HepG2 (cell line): Measurements from ENCODE around the gene DNAH9. TPM values are rescaled to one million over a fixed set of nuclear protein-coding genes. Genes with fewer than 3 reads are reported as not detected.

Source experiments
- ATAC-seq: fragments of 200-7000 bp; cut with Tn5 transposase; 3 replicates; pipeline ENCODE4 v1.9.1; 2020; ENCODE audit warnings: mild to moderate bottlenecking, moderate library complexity
- BruUV-seq: library from RNA; stranded (reverse); fragments of 400-500 nt; replicated peaks from 2 replicates; lab custom pipeline; 2021; lab: Mats Ljungman, UMichigan
- CTCF ChIA-PET: fragments of 300-600 bp; formaldehyde crosslinking; extraction: SDS; loops from one replicate; lab custom pipeline; 2021; ENCODE audit warnings: low total read pairs, inconsistent platforms, low intra/inter-chr PET ratio; lab: Yijun Ruan, JAX
- POLR2A ChIA-PET: fragments of 350-600 bp; sonication (Branson Sonifier 250); formaldehyde crosslinking; loops from one replicate; lab custom pipeline; 2020; ENCODE audit warnings: antibody characterized with exemption, inconsistent platforms; lab: Yijun Ruan, JAX
- DNase-seq: peaks from one replicate; pipeline ENCODE4 v3.0.0-alpha.2; 2015; ENCODE audit warnings: low spot score
- FAIRE-seq: peaks from 3 replicates; lab custom pipeline; 2011; peaks lifted over from hg19 to GRCh38; lab: Jason Lieb, UNC
- H2AFZ ChIP-seq: one replicate; pipeline ENCODE4 v1.6.1; 2011; ENCODE audit warnings: low read length, inconsistent platforms
- H3K27ac ChIP-seq: fragments of 300-600 bp; 3 replicates; pipeline ENCODE4 v1.8.0; 2011; ENCODE audit warnings: mixed run types, mild to moderate bottlenecking, mixed read lengths, low read length, inconsistent platforms; ENCODE audit not compliant: insufficient read depth; ENCODE audit errors: extremely low read length
- H3K27me3 ChIP-seq, 2 experiments: fragments of 200-600 bp in 1 of 2; 2 replicates in 1 of 2; 3 replicates in 1 of 2; pipeline versions ENCODE4 v1.6.0 to v1.8.0; 2011; ENCODE audit warnings: low read length in 2 of 2, mild to moderate bottlenecking in 2 of 2, moderate library complexity in 2 of 2, inconsistent platforms in 1 of 2; ENCODE audit not compliant: insufficient read depth in 2 of 2, control insufficient read depth in 1 of 2
- H3K36me3 ChIP-seq, 2 experiments: fragments of 200-600 bp in 1 of 2; replicated peaks in 1 of 2; 2 replicates in 1 of 2; 3 replicates in 1 of 2; pipeline versions ENCODE4 v1.5.1 to v1.8.0; 2011; ENCODE audit warnings: low read length in 2 of 2, inconsistent platforms in 1 of 2; ENCODE audit not compliant: insufficient read depth in 2 of 2, control insufficient read depth in 1 of 2
- H3K4me1 ChIP-seq: 2 replicates; pipeline ENCODE4 v1.5.1; 2012; ENCODE audit warnings: low read length, inconsistent platforms; ENCODE audit not compliant: insufficient read depth
- H3K4me2 ChIP-seq: 2 replicates; pipeline ENCODE4 v1.6.0; 2011; ENCODE audit warnings: low read depth, low read length, inconsistent platforms
- H3K4me3 ChIP-seq, 3 experiments: fragments of 200-600 bp in 1 of 3; sonication (generic), shearing (Covaris generic) in 1 of 3; replicated peaks in 1 of 3; 2 replicates each; pipeline ENCODE4 v1.5.1; 2011 to 2016; ENCODE audit warnings: low read length in 3 of 3, inconsistent platforms in 2 of 3, low read depth in 2 of 3, mild to moderate bottlenecking in 2 of 3, control low read depth in 1 of 3, mixed read lengths in 1 of 3; ENCODE audit not compliant: insufficient read depth in 1 of 3
- H3K79me2 ChIP-seq: one replicate; pipeline ENCODE4 v1.6.1; 2011; ENCODE audit warnings: low read length, inconsistent platforms; ENCODE audit not compliant: insufficient read depth
- H3K9ac ChIP-seq: 2 replicates; pipeline ENCODE4 v1.6.0; 2011; ENCODE audit warnings: mild to moderate bottlenecking, low read depth, low read length, inconsistent platforms; ENCODE audit not compliant: insufficient read depth
- H3K9me3 ChIP-seq: 2 replicates; pipeline ENCODE4 v1.5.1; 2012; ENCODE audit warnings: mild to moderate bottlenecking, low read length
- H4K20me1 ChIP-seq: 2 replicates; pipeline ENCODE4 v1.6.0; 2011; ENCODE audit warnings: inconsistent platforms, mild to moderate bottlenecking, low read length, moderate library complexity; ENCODE audit not compliant: insufficient read depth
- CC2D1A ChIP-seq: sonication (generic); formaldehyde crosslinking; IDR thresholded peaks from 2 replicates; pipeline ENCODE4 v1.8.1; 2023; ENCODE audit warnings: mild to moderate bottlenecking, missing genetic modification reagents
- FLYWCH1 ChIP-seq: sonication (generic); formaldehyde crosslinking; IDR thresholded peaks from 2 replicates; pipeline ENCODE4 v1.8.1; 2023; ENCODE audit warnings: mild to moderate bottlenecking, missing genetic modification reagents
- HDAC1 ChIP-seq: sonication (generic); formaldehyde crosslinking; IDR thresholded peaks from 2 replicates; pipeline ENCODE4 v1.5.1; 2020; ENCODE audit warnings: mild to moderate bottlenecking, missing genetic modification reagents
- HMGXB4 ChIP-seq, 2 experiments: sonication (generic) in 1 of 2; formaldehyde crosslinking in 1 of 2; IDR thresholded peaks; 2 replicates each; pipeline versions ENCODE4 v1.4.0 to v1.6.1; 2018 to 2020; ENCODE audit warnings: missing genetic modification reagents in 2 of 2, borderline replicate concordance in 1 of 2, low read depth in 1 of 2, mild to moderate bottlenecking in 1 of 2, missing biosample characterization in 1 of 2
- RBM22 ChIP-seq: fragments of 200-400 bp; formaldehyde crosslinking; optimal IDR thresholded peaks from 2 replicates; pipeline ENCODE3; 2017; ENCODE audit warnings: mild to moderate bottlenecking, low read length, moderate library complexity
- SAFB2 ChIP-seq: sonication (generic); formaldehyde crosslinking; IDR thresholded peaks from 2 replicates; pipeline ENCODE4 v1.5.1; 2020; ENCODE audit warnings: missing genetic modification reagents, low read depth, mild to moderate bottlenecking, borderline replicate concordance
- TARDBP ChIP-seq: sonication (generic); formaldehyde crosslinking; IDR thresholded peaks from 2 replicates; pipeline ENCODE4 v1.8.0; 2022; ENCODE audit warnings: mild to moderate bottlenecking, missing genetic modification reagents
- TBX3 ChIP-seq: fragments of 450-650 bp; IDR thresholded peaks from 2 replicates; pipeline ENCODE4 v1.6.1; 2017; ENCODE audit warnings: antibody characterized with exemption, mild to moderate bottlenecking, inconsistent platforms, borderline replicate concordance
- TCF7 ChIP-seq: sonication (generic); IDR thresholded peaks from 2 replicates; pipeline ENCODE4 v1.6.1; 2016; ENCODE audit warnings: antibody characterized with exemption, low read depth
- ZNF18 ChIP-seq: sonication (generic); formaldehyde crosslinking; IDR thresholded peaks from 2 replicates; pipeline ENCODE4 v1.8.0; 2022; ENCODE audit warnings: mild to moderate bottlenecking, missing genetic modification reagents; ENCODE audit not compliant: insufficient replicate concordance
- WGBS: methylation state at CpG from one replicate; pipeline ENCODE4 v1.1.6; 2017; ENCODE audit warnings: low lambda C conversion rate; 5-methylcytosine and 5-hydroxymethylcytosine counted together
- in situ Hi-C: cut with HindIII; loops from 2 replicates; pipeline ENCODE4 v1.10.0; 2017; ENCODE audit warnings: low pct_unique_long_range_greater_than_20kb; ENCODE audit not compliant: extremely low pct_ligation_motif_present
- intact Hi-C: fragments of 100-400 bp; cut with micrococcal nuclease; formaldehyde crosslinking; loops from one replicate; pipeline ENCODE4 v1.10.0; 2022; ENCODE audit not compliant: unreplicated experiment
- polyA plus RNA-seq, 8 experiments: library from polyadenylated mRNA; depleted of rRNA in 3 of 8; stranded (reverse) in 7 of 8; unstranded in 1 of 8; fragments of >200 nt; fragmentation: Illumina TruSeq in 4 of 8; extraction: Trizol in 4 of 8; gene quantifications; 2 replicates each; pipeline versions ENCODE4 v1.2.1 to v1.2.3, GENCODE V29; 2011 to 2016; ENCODE audit warnings: low read depth in 4 of 8, missing spikeins in 1 of 8, mixed read lengths in 1 of 8; ENCODE audit not compliant: insufficient read depth in 1 of 8
- total RNA-seq, 5 experiments: library from RNA; depleted of rRNA; stranded (reverse); fragments of >200 nt; fragmentation: Illumina TruSeq; extraction: Trizol; gene quantifications; 2 replicates each; pipeline ENCODE4 v1.2.3, GENCODE V29; 2016; ENCODE audit warnings: low read depth in 1 of 5
- TF ChIP-seq, protein P1 (sequence below), 2 experiments: sonication (generic) in 1 of 2; formaldehyde crosslinking in 1 of 2; IDR thresholded peaks; 2 replicates each; pipeline versions ENCODE4 v1.4.0 to v1.6.1; 2016 to 2020; ENCODE audit warnings: borderline replicate concordance in 1 of 2, low read depth in 1 of 2, mild to moderate bottlenecking in 1 of 2, missing genetic modification reagents in 1 of 2
- TF ChIP-seq, protein P2 (sequence below): IDR thresholded peaks from 2 replicates; pipeline ENCODE4 v1.6.1; 2018; ENCODE audit warnings: missing genetic modification reagents

DNAH9 gene
- total and polyA plus RNA-seq, 2 of the 13 experiments (the other 11 are each of a cell fraction or from before 2014, with no cell fraction given), result not detected

- TF ChIP-seq, protein P1, sequence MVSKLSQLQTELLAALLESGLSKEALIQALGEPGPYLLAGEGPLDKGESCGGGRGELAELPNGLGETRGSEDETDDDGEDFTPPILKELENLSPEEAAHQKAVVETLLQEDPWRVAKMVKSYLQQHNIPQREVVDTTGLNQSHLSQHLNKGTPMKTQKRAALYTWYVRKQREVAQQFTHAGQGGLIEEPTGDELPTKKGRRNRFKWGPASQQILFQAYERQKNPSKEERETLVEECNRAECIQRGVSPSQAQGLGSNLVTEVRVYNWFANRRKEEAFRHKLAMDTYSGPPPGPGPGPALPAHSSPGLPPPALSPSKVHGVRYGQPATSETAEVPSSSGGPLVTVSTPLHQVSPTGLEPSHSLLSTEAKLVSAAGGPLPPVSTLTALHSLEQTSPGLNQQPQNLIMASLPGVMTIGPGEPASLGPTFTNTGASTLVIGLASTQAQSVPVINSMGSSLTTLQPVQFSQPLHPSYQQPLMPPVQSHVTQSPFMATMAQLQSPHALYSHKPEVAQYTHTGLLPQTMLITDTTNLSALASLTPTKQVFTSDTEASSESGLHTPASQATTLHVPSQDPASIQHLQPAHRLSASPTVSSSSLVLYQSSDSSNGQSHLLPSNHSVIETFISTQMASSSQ (IDR thresholded peaks at IDR 0.05; ENCODE audit: low read depth), result no peak
- TF ChIP-seq, protein P1 (CRISPR knock-in tag; IDR thresholded peaks at IDR 0.05; ENCODE audit: borderline replicate concordance), result no peak
- no peak for TF ChIP-seq SAFB2 (CRISPR knock-in tag)
- TF ChIP-seq RBM22, result no peak
Measured at GRCh38 chr17:11924076-11924475, 325.8 kb downstream of the DNAH9 start (continued).

GRCh38 chr17:11925262-11926021 lies 327.2 kb downstream of the DNAH9 start:
- BruUV-seq, result no TSS peak
- FAIRE-seq, result no peak
- no peak overlapping the region for H3K4me3 ChIP-seq
- no peaks in the 10 kb centered on the region for H3K36me3 ChIP-seq
- in situ Hi-C loops, result no loop called here
- ChIA-PET CTCF (no interaction called here), POLR2A (no interaction called here)
- ATAC-seq, result no peak
- intact Hi-C loops, result no loop called here
- no peaks in the 10 kb centered on the region for H3K9me3 ChIP-seq
- WGBS, result 49% methylated on average over 5 of the region's 6 CpGs
- H3K9ac ChIP-seq, result no peak overlapping the region
- peaks cover 14% of the 10 kb centered on the region for H3K4me1 ChIP-seq
- no peak overlapping the region for H3K4me2 ChIP-seq
- no peak overlapping the region for H2AFZ ChIP-seq
- TF ChIP-seq TARDBP (CRISPR knock-in tag) (no peak), TBX3 (no peak), CC2D1A (CRISPR knock-in tag) (no peak), ZNF18 (CRISPR knock-in tag) (no peak), HDAC1 (no peak), FLYWCH1 (CRISPR knock-in tag) (no peak), TCF7 (no peak), HMGXB4 (CRISPR knock-in tag; IDR thresholded peaks at IDR 0.05; ENCODE audit: borderline replicate concordance in 1 of 2, low read depth in 1 of 2) (no peak)
- TF ChIP-seq, protein P2, sequence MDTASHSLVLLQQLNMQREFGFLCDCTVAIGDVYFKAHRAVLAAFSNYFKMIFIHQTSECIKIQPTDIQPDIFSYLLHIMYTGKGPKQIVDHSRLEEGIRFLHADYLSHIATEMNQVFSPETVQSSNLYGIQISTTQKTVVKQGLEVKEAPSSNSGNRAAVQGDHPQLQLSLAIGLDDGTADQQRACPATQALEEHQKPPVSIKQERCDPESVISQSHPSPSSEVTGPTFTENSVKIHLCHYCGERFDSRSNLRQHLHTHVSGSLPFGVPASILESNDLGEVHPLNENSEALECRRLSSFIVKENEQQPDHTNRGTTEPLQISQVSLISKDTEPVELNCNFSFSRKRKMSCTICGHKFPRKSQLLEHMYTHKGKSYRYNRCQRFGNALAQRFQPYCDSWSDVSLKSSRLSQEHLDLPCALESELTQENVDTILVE (CRISPR knock-in tag), result no peak
- TF ChIP-seq, all 625 proteins: peak for 0
- H3K27me3 ChIP-seq, result no peaks in the 10 kb centered on the region
- no peak for DNase-seq
- 0 out of 2 replicates have a peak, but pooled peaks cover 2% of the 10 kb centered on the region for H4K20me1 ChIP-seq
- H3K79me2 ChIP-seq, result no peaks in the 10 kb centered on the region
- H3K27ac ChIP-seq, result no peak overlapping the region
